GM23338 (cell line): ENCODE results near the gene CPT1C. TPM values are rescaled to one million over a fixed set of nuclear protein-coding genes. Genes with fewer than 3 reads are reported as not detected.
A peak's percentile ranks its signal among the peaks of the same experiment; 100 is the strongest.

ENCODE experiments used
- ATAC-seq: fragments of 200-7000 bp; cut with Tn5 transposase; 3 replicates; pipeline ENCODE4 v1.9.1; 2020
- DNase-seq: peaks from one replicate; pipeline ENCODE4 v3.0.0-alpha.2; 2015; ENCODE audit warnings: low spot score
- H2AFZ ChIP-seq: fragments of 200-600 bp; sonication (generic); 2 replicates; pipeline ENCODE4 v1.8.0; 2016; ENCODE audit warnings: antibody characterized with exemption, mild to moderate bottlenecking, moderate library complexity
- H3F3A ChIP-seq: fragments of 200-600 bp; sonication (generic); replicated peaks from 2 replicates; pipeline ENCODE4 v1.8.0; 2017; ENCODE audit warnings: antibody characterized with exemption, mixed run types, low read depth
- H3K27ac ChIP-seq: fragments of 200-600 bp; sonication (generic); 2 replicates; pipeline ENCODE4 v1.6.1; 2016; ENCODE audit warnings: low read depth
- H3K27me3 ChIP-seq: fragments of 200-600 bp; sonication (generic); 2 replicates; pipeline ENCODE4 v1.8.0; 2016; ENCODE audit warnings: mild to moderate bottlenecking, mixed run types, moderate library complexity; ENCODE audit not compliant: insufficient read depth
- H3K36me3 ChIP-seq: fragments of 200-600 bp; sonication (generic); 2 replicates; pipeline ENCODE4 v1.8.0; 2016; ENCODE audit warnings: mild to moderate bottlenecking; ENCODE audit not compliant: insufficient read depth
- H3K4me1 ChIP-seq: fragments of 200-600 bp; sonication (generic); 2 replicates; pipeline ENCODE4 v1.8.0; 2016; ENCODE audit warnings: mild to moderate bottlenecking, moderate library complexity; ENCODE audit not compliant: insufficient read depth
- H3K4me2 ChIP-seq: fragments of 200-600 bp; sonication (generic); 2 replicates; pipeline ENCODE4 v1.7.1; 2017; ENCODE audit warnings: mixed run types
- H3K4me3 ChIP-seq: fragments of 200-600 bp; sonication (generic); 2 replicates; pipeline ENCODE4 v1.6.1; 2016; ENCODE audit warnings: mixed run types
- H3K79me2 ChIP-seq: fragments of 200-600 bp; sonication (generic); replicated peaks from 2 replicates; pipeline ENCODE4 v1.8.0; 2017; ENCODE audit warnings: mild to moderate bottlenecking; ENCODE audit not compliant: insufficient read depth
- H3K9me2 ChIP-seq: fragments of 200-600 bp; sonication (generic); 2 replicates; pipeline ENCODE4 v1.8.0; 2017; ENCODE audit not compliant: insufficient read depth
- H4K20me1 ChIP-seq: fragments of 200-600 bp; sonication (generic); replicated peaks from 2 replicates; pipeline ENCODE4 v1.8.0; 2017; ENCODE audit warnings: mild to moderate bottlenecking; ENCODE audit not compliant: insufficient read depth
- H3K27ac Mint-ChIP-seq: 2 replicates; pipeline ENCODE4 v1.8.0; 2020; ENCODE audit warnings: inconsistent platforms, mild to moderate bottlenecking, moderate library complexity, mixed read lengths
- H3K27me3 Mint-ChIP-seq: 3 replicates; pipeline ENCODE4 v1.8.0; 2022; ENCODE audit warnings: low read depth, mild to moderate bottlenecking, moderate library complexity, mixed read lengths, inconsistent platforms; ENCODE audit not compliant: insufficient read depth, poor library complexity
- H3K36me3 Mint-ChIP-seq: 3 replicates; pipeline ENCODE4 v1.8.0; 2021; ENCODE audit warnings: low read depth, mild to moderate bottlenecking, inconsistent platforms, moderate library complexity, mixed read lengths
- H3K4me1 Mint-ChIP-seq: 3 replicates; pipeline ENCODE4 v1.8.0; 2020; ENCODE audit warnings: mild to moderate bottlenecking, inconsistent platforms, mixed read lengths
- H3K4me3 Mint-ChIP-seq: 3 replicates; pipeline ENCODE4 v1.8.0; 2021; ENCODE audit warnings: moderate library complexity, mild to moderate bottlenecking, inconsistent platforms, mixed read lengths
- H3K9me3 Mint-ChIP-seq: 3 replicates; pipeline ENCODE4 v1.8.0; 2020; ENCODE audit warnings: moderate library complexity, mild to moderate bottlenecking, inconsistent platforms, mixed read lengths
- CREB1 ChIP-seq: fragments of 250-450 bp; sonication (Bioruptor Pico); IDR thresholded peaks from 2 replicates; pipeline ENCODE4 v1.5.0; 2020; ENCODE audit warnings: low read depth, mild to moderate bottlenecking, moderate library complexity
- CTCF ChIP-seq, 2 experiments: fragments of 200-600 bp in 1 of 2; sonication (generic) in 1 of 2; conservative IDR thresholded peaks; 2 replicates each; pipeline versions ENCODE4 v1.5.1 to v1.6.1; 2016 to 2017; ENCODE audit warnings: antibody characterized with exemption in 2 of 2, low read depth in 2 of 2, mild to moderate bottlenecking in 2 of 2, moderate library complexity in 1 of 2
- ETS1 ChIP-seq: IDR thresholded peaks from 2 replicates; pipeline ENCODE4 v1.6.1; 2016; ENCODE audit warnings: antibody characterized with exemption
- NANOG ChIP-seq: IDR thresholded peaks from 2 replicates; pipeline ENCODE4 v1.6.1; 2016; ENCODE audit warnings: antibody characterized with exemption, borderline replicate concordance
- STAT1 ChIP-seq: IDR thresholded peaks from one replicate; pipeline ENCODE4 v1.6.1; 2016; ENCODE audit warnings: antibody characterized with exemption; ENCODE audit not compliant: unreplicated experiment
- ZNF114 ChIP-seq: fragments of 250-450 bp; sonication (Bioruptor Pico); IDR thresholded peaks from 2 replicates; pipeline ENCODE4 v1.5.0; 2020; ENCODE audit warnings: mild to moderate bottlenecking, moderate library complexity
- ZNF331 ChIP-seq: fragments of 250-450 bp; sonication (Bioruptor Pico); IDR thresholded peaks from 2 replicates; pipeline ENCODE4 v1.5.0; 2020; ENCODE audit warnings: low read depth, mild to moderate bottlenecking, moderate library complexity
- ZNF462 ChIP-seq: fragments of 250-450 bp; sonication (Bioruptor Pico); IDR thresholded peaks from 2 replicates; pipeline ENCODE4 v1.5.0; 2020; ENCODE audit warnings: mild to moderate bottlenecking, moderate library complexity
- polyA plus RNA-seq: library from polyadenylated mRNA; unstranded; fragments of >200 nt; fragmentation: Nextera tagmentation; extraction: Ambion mirVana; gene quantifications from 2 replicates; pipeline ENCODE4 v1.2.1, GENCODE V29; 2016
- total RNA-seq: library from RNA; depleted of rRNA; stranded (reverse); fragments of >200 nt; shearing (Covaris generic); gene quantifications from 2 replicates; pipeline ENCODE4 v1.2.3, GENCODE V29; 2014

The CPT1C gene
- total and polyA plus RNA-seq, 2 experiments from 2014 or later: 63.4 to 77.3 TPM

- peak; percentile 99 for TF ChIP-seq ETS1
Observed at GRCh38 chr19:49641688-49642491, 49.0 kb upstream of the CPT1C start, which contains the start of gene SCAF1 (continued).

GRCh38 chr19:49642492-49643035, 48.4 kb upstream of the CPT1C start:
- H3K9me3 Mint-ChIP-seq: no peaks in the 10 kb centered on the region
- H3K27me3 Mint-ChIP-seq: peaks cover 36% of the 10 kb centered on the region
- TF ChIP-seq STAT1: no peak
- 0 out of 4 replicates have a peak, but pooled peaks of 1 of the 2 experiments have one; percentile 8 for TF ChIP-seq CTCF (conservative IDR thresholded peaks at IDR 0.05; ENCODE audit: low read depth in 2 of 2)
- no peak for TF ChIP-seq ZNF114 (CRISPR knock-in tag)
- no peak for TF ChIP-seq ZNF331 (CRISPR knock-in tag)
- no peak for TF ChIP-seq CREB1 (CRISPR knock-in tag)
- Histone ChIP-seq H3K27ac (peak overlapping the region; percentile 96), H3K9me2 (no peaks in the 10 kb centered on the region), H4K20me1 (peaks cover 13% of the 10 kb centered on the region), H3K4me2 (peak overlapping the region; percentile 83), H3K4me1 (peaks cover 39% of the 10 kb centered on the region), H3K79me2 (peaks cover 26% of the 10 kb centered on the region), H3K36me3 (no peaks in the 10 kb centered on the region; the same call in 1 of the 2 replicates), H3F3A (peaks cover 21% of the 10 kb centered on the region), H3K27me3 (peaks cover 11% of the 10 kb centered on the region; the same call in 1 of the 2 replicates), H2AFZ (peak overlapping the region; percentile 89; the same call in 1 of the 2 replicates), H3K4me3 (peak overlapping the region; percentile 100)
- ATAC-seq (no peak), DNase-seq (peak; percentile 54)
- H3K27ac Mint-ChIP-seq: peak overlapping the region; percentile 96
- peaks cover 49% of the 10 kb centered on the region for H3K4me1 Mint-ChIP-seq
- peaks cover 23% of the 10 kb centered on the region for H3K36me3 Mint-ChIP-seq
- H3K4me3 Mint-ChIP-seq: peak overlapping the region; percentile 97

- no peaks in the 10 kb centered on the region; the same call in 1 of the 2 replicates for H3K36me3 ChIP-seq
- H3K79me2 ChIP-seq: peaks cover 26% of the 10 kb centered on the region
- peaks cover 11% of the 10 kb centered on the region; the same call in 1 of the 2 replicates for H3K27me3 ChIP-seq
- peaks cover 30% of the 10 kb centered on the region for H3K4me1 ChIP-seq
- peaks cover 13% of the 10 kb centered on the region for H4K20me1 ChIP-seq
- H3K27ac Mint-ChIP-seq: no peak overlapping the region
- peaks cover 23% of the 10 kb centered on the region for H3K36me3 Mint-ChIP-seq
- H3K9me2 ChIP-seq: no peaks in the 10 kb centered on the region
- H3F3A ChIP-seq: peaks cover 21% of the 10 kb centered on the region
- DNase-seq: no peak
- no peak overlapping the region for H2AFZ ChIP-seq
- peak overlapping the region; percentile 100; the same call in 1 of the 2 replicates for H3K4me3 ChIP-seq
- no peak for ATAC-seq
- H3K27ac ChIP-seq: 0 out of 2 replicates have a peak overlapping the region, but pooled peaks have one; percentile 96
- peak overlapping the region; percentile 83 for H3K4me2 ChIP-seq
- no peaks in the 10 kb centered on the region for H3K9me3 Mint-ChIP-seq
- H3K27me3 Mint-ChIP-seq: peaks cover 36% of the 10 kb centered on the region
- peak overlapping the region; percentile 97 for H3K4me3 Mint-ChIP-seq
- peaks cover 42% of the 10 kb centered on the region for H3K4me1 Mint-ChIP-seq
- TF ChIP-seq ZNF462 (CRISPR knock-in tag) (no peak), NANOG (no peak)
Observed at GRCh38 chr19:49643466-49643865, 47.5 kb upstream of the CPT1C start.
